ENCODE data around the gene GUCA1C. TPM values are rescaled to one million over a fixed set of nuclear protein-coding genes. Genes with fewer than 3 reads are reported as not detected.
A peak's percentile ranks its signal among the peaks of the same experiment; 100 is the strongest.

The GUCA1C gene
- total RNA-seq, 1 experiment from 2014 or later = not detected

DNA sequence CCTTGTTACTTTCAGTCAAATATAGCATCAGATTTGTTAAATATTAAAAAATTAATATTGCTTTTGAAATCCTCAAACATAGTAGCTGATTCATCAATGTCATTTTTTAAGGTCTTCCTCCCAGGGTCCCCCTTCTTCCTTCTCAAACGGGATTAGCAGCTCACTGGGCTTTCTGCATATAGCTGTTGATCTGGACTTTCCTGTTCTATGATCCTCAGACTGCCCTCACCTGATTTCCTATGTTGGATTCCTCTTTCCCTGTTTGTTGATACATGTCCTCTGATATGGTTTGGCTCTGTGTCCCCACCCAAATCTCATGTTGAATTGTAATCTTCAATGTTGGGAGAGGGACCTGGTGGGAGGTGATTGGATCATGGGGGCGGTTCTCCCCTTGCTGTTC, 5.8 kb downstream of the GUCA1C start:
- Histone ChIP-seq H3K27me3 (replicated peaks; ENCODE audit: control insufficient read depth, insufficient read depth, low read length) (no peaks in the 10 kb centered on the region), H3K4me3 (ENCODE audit: low read depth, low read length) (no peak overlapping the region), H3K9me3 (no peaks in the 10 kb centered on the region; the same call in 1 of the 2 replicates), H3K36me3 (ENCODE audit: control insufficient read depth, insufficient read depth, low read length) (no peaks in the 10 kb centered on the region), H3K4me1 (peaks cover 8% of the 10 kb centered on the region)
- TF ChIP-seq, protein P1, sequence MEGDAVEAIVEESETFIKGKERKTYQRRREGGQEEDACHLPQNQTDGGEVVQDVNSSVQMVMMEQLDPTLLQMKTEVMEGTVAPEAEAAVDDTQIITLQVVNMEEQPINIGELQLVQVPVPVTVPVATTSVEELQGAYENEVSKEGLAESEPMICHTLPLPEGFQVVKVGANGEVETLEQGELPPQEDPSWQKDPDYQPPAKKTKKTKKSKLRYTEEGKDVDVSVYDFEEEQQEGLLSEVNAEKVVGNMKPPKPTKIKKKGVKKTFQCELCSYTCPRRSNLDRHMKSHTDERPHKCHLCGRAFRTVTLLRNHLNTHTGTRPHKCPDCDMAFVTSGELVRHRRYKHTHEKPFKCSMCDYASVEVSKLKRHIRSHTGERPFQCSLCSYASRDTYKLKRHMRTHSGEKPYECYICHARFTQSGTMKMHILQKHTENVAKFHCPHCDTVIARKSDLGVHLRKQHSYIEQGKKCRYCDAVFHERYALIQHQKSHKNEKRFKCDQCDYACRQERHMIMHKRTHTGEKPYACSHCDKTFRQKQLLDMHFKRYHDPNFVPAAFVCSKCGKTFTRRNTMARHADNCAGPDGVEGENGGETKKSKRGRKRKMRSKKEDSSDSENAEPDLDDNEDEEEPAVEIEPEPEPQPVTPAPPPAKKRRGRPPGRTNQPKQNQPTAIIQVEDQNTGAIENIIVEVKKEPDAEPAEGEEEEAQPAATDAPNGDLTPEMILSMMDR (IDR thresholded peaks at IDR 0.05; ENCODE audit: insufficient read depth in 1 of 2, low read depth in 1 of 2, low read length in 1 of 2, severe bottlenecking in 1 of 2, unreplicated experiment in 1 of 2) = no peak
- Mint-ChIP-seq H3K4me3 (ENCODE audit: unreplicated experiment) (no peak overlapping the region), H3K9me3 (ENCODE audit: unreplicated experiment) (peaks cover 10% of the 10 kb centered on the region), H3K27me3 (ENCODE audit: insufficient read depth, unreplicated experiment) (no peaks in the 10 kb centered on the region), H3K36me3 (ENCODE audit: insufficient read depth, unreplicated experiment) (no peaks in the 10 kb centered on the region), H3K27ac (ENCODE audit: unreplicated experiment) (peak overlapping the region; percentile 60), H3K4me1 (ENCODE audit: low read depth, unreplicated experiment) (peaks cover 12% of the 10 kb centered on the region)
- POLR2A ChIA-PET = no interaction called here
- DNase-seq = no peak
- intact Hi-C loops (cut with micrococcal nuclease; ENCODE audit: unreplicated experiment) = loop anchor here (2.0 kb wide), 1 partner anchor 19 kb away; no protein-coding TSS in a partner anchor
- BruUV-seq (replicated peaks) = no TSS peak
- CTCF ChIA-PET = no interaction called here

DNA sequence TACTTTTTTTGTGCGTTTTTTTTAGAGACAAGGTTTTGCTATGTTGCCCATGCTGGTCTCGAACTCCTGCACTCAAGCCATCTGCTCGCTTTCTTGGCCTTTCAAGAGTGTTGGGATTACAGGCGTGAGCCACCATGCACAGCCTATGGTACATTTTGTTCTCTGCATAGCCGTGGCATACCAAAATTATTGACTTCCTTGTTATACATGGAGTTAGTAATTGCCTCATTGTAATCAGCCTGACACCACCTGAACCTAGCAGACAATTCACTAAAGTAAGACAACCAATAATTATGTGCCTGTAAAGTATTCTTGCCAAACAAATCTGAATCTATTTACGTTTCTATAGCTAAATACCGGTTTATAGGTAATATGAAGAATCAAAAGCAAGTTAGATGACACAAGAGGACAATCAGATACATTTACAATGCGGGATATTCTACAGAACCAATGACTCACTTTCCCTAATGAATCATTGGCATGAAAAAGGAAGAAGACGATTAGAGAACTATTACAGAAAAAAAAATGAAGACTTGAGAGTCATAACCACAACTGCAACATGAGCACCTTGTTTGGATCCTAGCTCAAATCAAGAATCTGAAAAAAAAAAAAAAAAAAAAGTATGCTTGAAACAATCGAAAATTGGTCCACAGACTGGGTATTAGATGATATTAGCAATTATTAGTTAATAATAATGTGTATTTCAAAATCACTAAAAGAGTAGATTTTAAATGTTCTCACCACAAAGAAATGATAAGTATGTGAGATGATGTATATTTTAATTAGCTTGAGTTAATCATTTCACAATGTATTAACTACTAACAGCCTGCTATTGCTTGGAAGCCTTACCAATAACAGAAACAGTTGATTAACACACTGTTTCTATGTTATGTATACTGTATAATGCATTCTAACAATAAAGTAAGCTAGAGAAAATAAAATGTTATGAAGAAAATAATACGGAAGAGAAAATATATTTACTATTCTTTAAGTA, 7.1 kb downstream of the GUCA1C start:
- Histone ChIP-seq H3K27me3 (replicated peaks; ENCODE audit: control insufficient read depth, insufficient read depth, low read length) (no peaks in the 10 kb centered on the region), H3K4me1 (peaks cover 20% of the 10 kb centered on the region), H3K9me3 (no peaks in the 10 kb centered on the region; the same call in 1 of the 2 replicates), H3K4me3 (ENCODE audit: low read depth, low read length) (no peak overlapping the region), H3K36me3 (ENCODE audit: control insufficient read depth, insufficient read depth, low read length) (no peaks in the 10 kb centered on the region)
- no TSS peak for BruUV-seq (replicated peaks)
- Mint-ChIP-seq H3K4me1 (ENCODE audit: low read depth, unreplicated experiment) (peaks cover 20% of the 10 kb centered on the region), H3K36me3 (ENCODE audit: insufficient read depth, unreplicated experiment) (no peaks in the 10 kb centered on the region), H3K9me3 (ENCODE audit: unreplicated experiment) (peaks cover 10% of the 10 kb centered on the region), H3K4me3 (ENCODE audit: unreplicated experiment) (no peak overlapping the region), H3K27me3 (ENCODE audit: insufficient read depth, unreplicated experiment) (no peaks in the 10 kb centered on the region), H3K27ac (ENCODE audit: unreplicated experiment) (no peak overlapping the region)
- POLR2A ChIA-PET = no interaction called here
- intact Hi-C loops (cut with micrococcal nuclease; ENCODE audit: unreplicated experiment) = loop anchor here (2.0 kb wide), 1 partner anchor 18 kb away; no protein-coding TSS in a partner anchor
- TF ChIP-seq, protein P1 (IDR thresholded peaks at IDR 0.05; ENCODE audit: insufficient read depth in 1 of 2, low read depth in 1 of 2, low read length in 1 of 2, severe bottlenecking in 1 of 2, unreplicated experiment in 1 of 2) = no peak
- CTCF ChIA-PET = interaction anchor here (0.6 kb wide), 1 partner anchor 43 kb away, joined by 3 read pairs; no protein-coding TSS in a partner anchor
- no peak for DNase-seq

- CTCF ChIA-PET = interaction anchor here (0.6 kb wide), 1 partner anchor 78 kb away, joined by 3 read pairs; no protein-coding TSS in a partner anchor
- POLR2A ChIA-PET = interaction anchor here (0.6 kb wide), 2 partner anchors 24 to 352 kb away, joined by 3 read pairs; partner anchors contain the start of genes CIP2A and DZIP3
- TSS peak; percentile 79 for BruUV-seq (replicated peaks)
- intact Hi-C loops (cut with micrococcal nuclease; ENCODE audit: unreplicated experiment) = loop anchor here (2.0 kb wide), 1 partner anchor 186 kb away; no protein-coding TSS in a partner anchor
- H3K36me3 Mint-ChIP-seq (ENCODE audit: insufficient read depth, unreplicated experiment) = no peaks in the 10 kb centered on the region
- H3K9me3 Mint-ChIP-seq (ENCODE audit: unreplicated experiment) = no peaks in the 10 kb centered on the region
- TF ChIP-seq, protein P1 (IDR thresholded peaks at IDR 0.05; ENCODE audit: insufficient read depth in 1 of 2, low read depth in 1 of 2, low read length in 1 of 2, severe bottlenecking in 1 of 2, unreplicated experiment in 1 of 2) = no peak
- Histone ChIP-seq H3K36me3 (ENCODE audit: control insufficient read depth, insufficient read depth, low read length) (no peaks in the 10 kb centered on the region), H3K4me1 (peaks cover 41% of the 10 kb centered on the region), H3K27me3 (replicated peaks; ENCODE audit: control insufficient read depth, insufficient read depth, low read length) (no peaks in the 10 kb centered on the region), H3K9me3 (no peaks in the 10 kb centered on the region; the same call in 1 of the 2 replicates), H3K4me3 (ENCODE audit: low read depth, low read length) (no peak overlapping the region; the same call in 1 of the 2 replicates)
- no peaks in the 10 kb centered on the region for H3K27me3 Mint-ChIP-seq (ENCODE audit: insufficient read depth, unreplicated experiment)
- H3K27ac Mint-ChIP-seq (ENCODE audit: unreplicated experiment) = peak overlapping the region; percentile 72
- peak; percentile 35 to 42 for DNase-seq
- H3K4me1 Mint-ChIP-seq (ENCODE audit: low read depth, unreplicated experiment) = peaks cover 32% of the 10 kb centered on the region
- H3K4me3 Mint-ChIP-seq (ENCODE audit: unreplicated experiment) = peak overlapping the region; percentile 53
Observed at GRCh38 chr3:108940568-108941263, 13.0 kb downstream of the GUCA1C start.
